ENCODE data around the gene NTNG1. TPM values are rescaled to one million over a fixed set of nuclear protein-coding genes. Genes with fewer than 3 reads are reported as not detected.

NTNG1 gene
- total and polyA plus RNA-seq, 2 of the 13 experiments (the other 11 are each of a cell fraction or from before 2014, with no cell fraction given) = not detected

- TF ChIP-seq ZNF329 (CRISPR knock-in tag; IDR thresholded peaks at IDR 0.05; ENCODE audit: low read depth) (no peak), CENPX (CRISPR knock-in tag; IDR thresholded peaks at IDR 0.05) (no peak), HHEX (CRISPR knock-in tag; IDR thresholded peaks at IDR 0.05) (no peak), MNT (IDR thresholded peaks at IDR 0.05) (no peak), SMAD9 (CRISPR knock-in tag; IDR thresholded peaks at IDR 0.05) (no peak), ZFP90 (CRISPR knock-in tag; IDR thresholded peaks at IDR 0.05; ENCODE audit: borderline replicate concordance) (no peak), ZNF746 (CRISPR knock-in tag; IDR thresholded peaks at IDR 0.05) (no peak), ZNF280D (CRISPR knock-in tag; IDR thresholded peaks at IDR 0.05) (no peak), RBAK (CRISPR knock-in tag; IDR thresholded peaks at IDR 0.05) (no peak), ZNF790 (CRISPR knock-in tag; IDR thresholded peaks at IDR 0.05; ENCODE audit: borderline replicate concordance) (no peak), ZMYM2 (CRISPR knock-in tag; IDR thresholded peaks at IDR 0.05) (no peak), SOX13 (IDR thresholded peaks at IDR 0.05) (peak; percentile 93), SOX13 (CRISPR knock-in tag; conservative IDR thresholded peaks at IDR 0.05 in 1 of 2, IDR thresholded peaks at IDR 0.05 in 1 of 2) (peak in 1 of 2 experiments; percentile 96; a peak in 2 of 4 replicates), AHDC1 (CRISPR knock-in tag; IDR thresholded peaks at IDR 0.05; ENCODE audit: borderline replicate concordance) (no peak), ZNF160 (CRISPR knock-in tag; IDR thresholded peaks at IDR 0.05) (no peak), ZNF616 (CRISPR knock-in tag; IDR thresholded peaks at IDR 0.05; ENCODE audit: low read depth) (no peak), RARA (CRISPR knock-in tag; IDR thresholded peaks at IDR 0.05) (peak; percentile 76), ZBTB26 (CRISPR knock-in tag; IDR thresholded peaks at IDR 0.05; ENCODE audit: borderline replicate concordance) (no peak), REL (CRISPR knock-in tag; conservative IDR thresholded peaks at IDR 0.05) (no peak)
These were observed 391.5 kb downstream of the NTNG1 start (continued) for GRCh38 chr1:107532318-107532717.
